Stimulated activated CD8-positive, alpha-beta memory T cell treated with anti-CD3 and anti-CD28 coated beads, Interleukin-15, amount 100 ng/mL, for 48 hours (primary cell): ENCODE measurements around the gene OSBPL1A.

Experiments used
- DNase-seq, 2 donors: peaks; one replicate each; pipeline ENCODE4 v3.0.0-alpha.2; 2020; ENCODE audit warnings: low read depth in 2 of 2

The OSBPL1A gene

GRCh38 chr18:24397694-24398368 is at the start of gene OSBPL1A:
Gene OSBPL1A, minus strand, starts transcription at chr18:24397824. Its CDS starts 20,291 bp downstream, at chr18:24377533.
- peak; percentile 63 to 64 for DNase-seq

GRCh38 chr18:24446953-24447538 is 49.4 kb upstream of the OSBPL1A start:
- DNase-seq, result no peak

- DNase-seq, result no peak
Measured at GRCh38 chr18:24446453-24446852, 48.8 kb upstream of the OSBPL1A start.

- no peak for DNase-seq
Measured at GRCh38 chr18:24443870-24444269, 46.2 kb upstream of the OSBPL1A start.

- DNase-seq, result no peak
Measured at GRCh38 chr18:24436939-24437338, 39.3 kb upstream of the OSBPL1A start.

- DNase-seq, result no peak
Measured at GRCh38 chr18:24432618-24433017, 35.0 kb upstream of the OSBPL1A start.

- no peak for DNase-seq
Measured at GRCh38 chr18:24429188-24429587, 31.6 kb upstream of the OSBPL1A start.

GRCh38 chr18:24428709-24429108 is 31.1 kb upstream of the OSBPL1A start:
- DNase-seq, result no peak

- no peak for DNase-seq
Measured at GRCh38 chr18:24427484-24427883, 29.9 kb upstream of the OSBPL1A start.

GRCh38 chr18:24426398-24427294 is 29.0 kb upstream of the OSBPL1A start, which contains the start of gene IMPACT:
Gene IMPACT, plus strand, starts transcription at chr18:24426670. Its CDS starts 87 bp downstream, at chr18:24426757.
- DNase-seq, result peak; percentile 67 to 70

- DNase-seq, result no peak
Measured at GRCh38 chr18:24426073-24426397, 28.4 kb upstream of the OSBPL1A start.

- no peak for DNase-seq
Measured at GRCh38 chr18:24421831-24422230, 24.2 kb upstream of the OSBPL1A start.

GRCh38 chr18:24420551-24420950 is 22.9 kb upstream of the OSBPL1A start:
- DNase-seq, result no peak

- no peak for DNase-seq
Measured at GRCh38 chr18:24417480-24417879, 19.9 kb upstream of the OSBPL1A start.

GRCh38 chr18:24414349-24415003 is 16.9 kb upstream of the OSBPL1A start:
- no peak for DNase-seq

- DNase-seq, result no peak
Measured at GRCh38 chr18:24413148-24413547, 15.5 kb upstream of the OSBPL1A start.

- DNase-seq, result no peak
Measured at GRCh38 chr18:24408496-24408895, 10.9 kb upstream of the OSBPL1A start.

- DNase-seq, result no peak
Measured at GRCh38 chr18:24404591-24404990, 7.0 kb upstream of the OSBPL1A start.

- DNase-seq, result no peak
Measured at GRCh38 chr18:24403076-24403475, 5.5 kb upstream of the OSBPL1A start.

GRCh38 chr18:24402209-24402785 is 4.7 kb upstream of the OSBPL1A start:
- DNase-seq, result no peak

GRCh38 chr18:24400587-24400986 is 3.0 kb upstream of the OSBPL1A start:
- DNase-seq, result no peak

- DNase-seq, result no peak
Measured at GRCh38 chr18:24398540-24398939, 916 bp upstream of the OSBPL1A start.
